SK-N-MC (cell line): ENCODE measurements around the gene CTNNA1.

Experiments
- DNase-seq: peaks from one replicate; pipeline ENCODE4 v3.0.0-alpha.2; 2011; ENCODE audit warnings: low read depth, low spot score
- H3K27ac ChIP-seq: fragments of 200-600 bp; sonication (generic); 2 replicates; pipeline ENCODE4 v1.5.1; 2016; ENCODE audit warnings: mixed run types
- H3K36me3 ChIP-seq: fragments of 200-600 bp; sonication (generic); 2 replicates; pipeline ENCODE4 v1.6.1; 2017; ENCODE audit warnings: antibody characterized with exemption, low read length, mixed read lengths; ENCODE audit not compliant: insufficient read depth
- H3K4me3 ChIP-seq: fragments of 200-600 bp; sonication (generic); 2 replicates; pipeline ENCODE4 v1.5.1; 2016
- H3K9ac ChIP-seq: fragments of 200-600 bp; sonication (generic); 2 replicates; pipeline ENCODE4 v1.8.0; 2017; ENCODE audit warnings: mixed run types, mixed read lengths; ENCODE audit not compliant: insufficient read length
- H3K9me3 ChIP-seq: fragments of 200-600 bp; sonication (generic); 2 replicates; pipeline ENCODE4 v1.6.1; 2017; ENCODE audit warnings: low read depth, mild to moderate bottlenecking, antibody characterized with exemption, low read length, moderate library complexity, mixed read lengths
- EZH2 ChIP-seq: fragments of 200-600 bp; sonication (generic); IDR thresholded peaks from one replicate; pipeline ENCODE4 v1.6.1; 2017; ENCODE audit warnings: antibody characterized with exemption
- FOXP2 ChIP-seq: optimal IDR thresholded peaks from 2 replicates; pipeline ENCODE3; 2011; ENCODE audit warnings: mild to moderate bottlenecking, moderate library complexity; ENCODE audit not compliant: insufficient read depth; ENCODE audit errors: extremely low read length, control extremely low read depth
- POLR2AphosphoS5 ChIP-seq: IDR thresholded peaks from 2 replicates; pipeline ENCODE4 v1.6.1; 2012; ENCODE audit warnings: mild to moderate bottlenecking, low read depth, low read length, borderline replicate concordance

The CTNNA1 gene

GRCh38 chr5:138815529-138815928 lies 62.3 kb downstream of the CTNNA1 start:
- TF ChIP-seq POLR2AphosphoS5 (no peak), EZH2 (no peak), FOXP2 (no peak)
- no peak for DNase-seq
- no peak overlapping the region for H3K4me3 ChIP-seq
- no peak overlapping the region for H3K27ac ChIP-seq
- no peaks in the 10 kb centered on the region for H3K9me3 ChIP-seq
- peaks cover 46% of the 10 kb centered on the region for H3K36me3 ChIP-seq
- no peak overlapping the region for H3K9ac ChIP-seq

- peaks cover 42% of the 10 kb centered on the region for H3K36me3 ChIP-seq
- TF ChIP-seq POLR2AphosphoS5 = no peak
- no peak for TF ChIP-seq FOXP2
- no peak for TF ChIP-seq EZH2
- no peaks in the 10 kb centered on the region for H3K9me3 ChIP-seq
- no peak overlapping the region for H3K27ac ChIP-seq
- no peak overlapping the region for H3K9ac ChIP-seq
- no peak for DNase-seq
- H3K4me3 ChIP-seq = no peak overlapping the region
Observed at GRCh38 chr5:138817241-138817640, 64.0 kb downstream of the CTNNA1 start.

- Histone ChIP-seq H3K9ac (no peak overlapping the region), H3K27ac (no peak overlapping the region), H3K36me3 (peaks cover 33% of the 10 kb centered on the region), H3K9me3 (no peaks in the 10 kb centered on the region), H3K4me3 (no peak overlapping the region)
- no peak for DNase-seq
- TF ChIP-seq POLR2AphosphoS5 (no peak), EZH2 (no peak), FOXP2 (no peak)
Observed at GRCh38 chr5:138819081-138819480, 65.9 kb downstream of the CTNNA1 start.

GRCh38 chr5:138820695-138821094 lies 67.5 kb downstream of the CTNNA1 start:
- peaks cover 31% of the 10 kb centered on the region for H3K36me3 ChIP-seq
- H3K9ac ChIP-seq = no peak overlapping the region
- no peak for DNase-seq

GRCh38 chr5:138824516-138824915 lies 71.3 kb downstream of the CTNNA1 start:
- no peak for TF ChIP-seq FOXP2

More at GRCh38 chr5:138820695-138821094, 67.5 kb downstream of the CTNNA1 start:
- Histone ChIP-seq H3K4me3 (no peak overlapping the region), H3K9me3 (no peaks in the 10 kb centered on the region), H3K27ac (no peak overlapping the region)
- TF ChIP-seq EZH2 (no peak), POLR2AphosphoS5 (no peak), FOXP2 (no peak)

GRCh38 chr5:138824924-138825863 lies 72.0 kb downstream of the CTNNA1 start:
- TF ChIP-seq POLR2AphosphoS5 (no peak), EZH2 (no peak), FOXP2 (no peak)
- Histone ChIP-seq H3K27ac (0 out of 2 replicates have a peak overlapping the region, but pooled peaks have one; percentile 56), H3K36me3 (peaks cover 47% of the 10 kb centered on the region), H3K9me3 (no peaks in the 10 kb centered on the region), H3K9ac (no peak overlapping the region), H3K4me3 (no peak overlapping the region)
- no peak for DNase-seq

More at GRCh38 chr5:138824516-138824915, 71.3 kb downstream of the CTNNA1 start:
- Histone ChIP-seq H3K4me3 (no peak overlapping the region), H3K9me3 (no peaks in the 10 kb centered on the region), H3K36me3 (peaks cover 47% of the 10 kb centered on the region), H3K27ac (0 out of 2 replicates have a peak overlapping the region, but pooled peaks have one; percentile 56), H3K9ac (no peak overlapping the region)
- DNase-seq = no peak

GRCh38 chr5:138828556-138828955 lies 75.3 kb downstream of the CTNNA1 start:
- Histone ChIP-seq H3K4me3 (no peak overlapping the region), H3K36me3 (peaks cover 47% of the 10 kb centered on the region), H3K9ac (no peak overlapping the region), H3K9me3 (no peaks in the 10 kb centered on the region), H3K27ac (no peak overlapping the region)
- TF ChIP-seq POLR2AphosphoS5 (no peak), EZH2 (no peak), FOXP2 (no peak)
- DNase-seq = no peak

- H3K36me3 ChIP-seq = peaks cover 45% of the 10 kb centered on the region
- H3K9ac ChIP-seq = no peak overlapping the region
Observed at GRCh38 chr5:138829341-138829740, 76.1 kb downstream of the CTNNA1 start.

More at GRCh38 chr5:138829341-138829740, 76.1 kb downstream of the CTNNA1 start:
- H3K4me3 ChIP-seq = no peak overlapping the region
- DNase-seq = no peak
- TF ChIP-seq FOXP2 (no peak), EZH2 (no peak), POLR2AphosphoS5 (no peak)
- H3K27ac ChIP-seq = no peak overlapping the region
- H3K9me3 ChIP-seq = no peaks in the 10 kb centered on the region
